HEK293 (cell line): ENCODE data around the gene LRCH4.
A peak's percentile ranks its signal among the peaks of the same experiment; 100 is the strongest.

Experiments
- ATF2 ChIP-seq: fragments of 450-650 bp; formaldehyde crosslinking; IDR thresholded peaks from 2 replicates; pipeline ENCODE4 v1.5.1; 2016; ENCODE audit warnings: missing biosample characterization, missing genetic modification characterization, low read depth
- BCL11B ChIP-seq: fragments of 450-650 bp; formaldehyde crosslinking; IDR thresholded peaks from 2 replicates; pipeline ENCODE4 v1.5.1; 2016; ENCODE audit warnings: low read depth, missing biosample characterization, missing genetic modification characterization
- CTCF ChIP-seq: fragments of 450-650 bp; formaldehyde crosslinking; IDR thresholded peaks from 2 replicates; pipeline ENCODE4 v1.5.1; 2016; ENCODE audit warnings: missing biosample characterization, missing genetic modification characterization
- MZF1 ChIP-seq: fragments of 450-650 bp; formaldehyde crosslinking; IDR thresholded peaks from 2 replicates; pipeline ENCODE4 v1.5.1; 2017; ENCODE audit warnings: missing biosample characterization, missing genetic modification characterization, borderline replicate concordance
- PBX3 ChIP-seq: sonication (generic); formaldehyde crosslinking; IDR thresholded peaks from 2 replicates; pipeline ENCODE4 v1.8.1; 2022; ENCODE audit warnings: mild to moderate bottlenecking, moderate library complexity, missing genetic modification reagents
- SALL2 ChIP-seq: fragments of 450-650 bp; formaldehyde crosslinking; IDR thresholded peaks from 2 replicates; pipeline ENCODE4 v1.5.0; 2017; ENCODE audit warnings: missing biosample characterization, mild to moderate bottlenecking, missing genetic modification characterization, borderline replicate concordance
- SP7 ChIP-seq: fragments of 450-650 bp; formaldehyde crosslinking; IDR thresholded peaks from 2 replicates; pipeline ENCODE4 v1.5.1; 2016; ENCODE audit warnings: missing biosample characterization, missing genetic modification characterization
- TCF7L2 ChIP-seq: IDR thresholded peaks from 2 replicates; pipeline ENCODE4 v1.6.1; 2011; ENCODE audit warnings: low read depth, mild to moderate bottlenecking, inconsistent platforms, low read length, moderate library complexity, borderline replicate concordance
- WT1 ChIP-seq: fragments of 450-650 bp; formaldehyde crosslinking; IDR thresholded peaks from 2 replicates; pipeline ENCODE4 v1.5.1; 2016; ENCODE audit warnings: missing biosample characterization, missing genetic modification characterization
- ZBTB1 ChIP-seq: fragments of 450-650 bp; formaldehyde crosslinking; IDR thresholded peaks from 2 replicates; pipeline ENCODE4 v1.5.1; 2016; ENCODE audit warnings: missing biosample characterization, missing genetic modification characterization
- ZBTB17 ChIP-seq: fragments of 450-650 bp; formaldehyde crosslinking; IDR thresholded peaks from 2 replicates; pipeline ENCODE4 v1.5.1; 2016; ENCODE audit warnings: missing biosample characterization, missing genetic modification characterization
- ZBTB20 ChIP-seq: fragments of 450-650 bp; formaldehyde crosslinking; IDR thresholded peaks from 2 replicates; pipeline ENCODE4 v1.5.1; 2016; ENCODE audit warnings: missing biosample characterization, missing genetic modification characterization
- ZIC2 ChIP-seq: fragments of 450-650 bp; formaldehyde crosslinking; IDR thresholded peaks from 2 replicates; pipeline ENCODE4 v1.5.1; 2016; ENCODE audit warnings: missing biosample characterization, missing genetic modification characterization
- ZNF10 ChIP-seq: fragments of 450-650 bp; formaldehyde crosslinking; IDR thresholded peaks from 2 replicates; pipeline ENCODE4 v1.5.1; 2017; ENCODE audit warnings: missing biosample characterization, missing genetic modification characterization
- ZNF146 ChIP-seq: fragments of 450-650 bp; formaldehyde crosslinking; IDR thresholded peaks from 2 replicates; pipeline ENCODE4 v1.5.1; 2016; ENCODE audit warnings: missing biosample characterization, missing genetic modification characterization
- ZNF175 ChIP-seq: fragments of 450-650 bp; formaldehyde crosslinking; IDR thresholded peaks from 2 replicates; pipeline ENCODE4 v1.5.1; 2016; ENCODE audit warnings: missing biosample characterization, missing genetic modification characterization
- ZNF184 ChIP-seq: fragments of 450-650 bp; IDR thresholded peaks from 2 replicates; pipeline ENCODE4 v1.5.1; 2018; ENCODE audit warnings: missing biosample characterization, mild to moderate bottlenecking, missing genetic modification characterization
- ZNF2 ChIP-seq: fragments of 450-650 bp; formaldehyde crosslinking; IDR thresholded peaks from 2 replicates; pipeline ENCODE4 v1.5.1; 2016; ENCODE audit warnings: missing biosample characterization, missing genetic modification characterization
- ZNF202 ChIP-seq: fragments of 450-650 bp; formaldehyde crosslinking; IDR thresholded peaks from 2 replicates; pipeline ENCODE4 v1.5.1; 2016; ENCODE audit warnings: missing biosample characterization, missing genetic modification characterization, borderline replicate concordance
- ZNF311 ChIP-seq: fragments of 450-650 bp; formaldehyde crosslinking; IDR thresholded peaks from 2 replicates; pipeline ENCODE4 v1.5.1; 2017; ENCODE audit warnings: missing biosample characterization, missing genetic modification characterization, borderline replicate concordance
- ZNF449 ChIP-seq: fragments of 450-650 bp; formaldehyde crosslinking; IDR thresholded peaks from 2 replicates; pipeline ENCODE4 v1.5.1; 2017; ENCODE audit warnings: missing biosample characterization, mild to moderate bottlenecking, missing genetic modification characterization, moderate library complexity
- ZNF48 ChIP-seq: fragments of 450-650 bp; formaldehyde crosslinking; IDR thresholded peaks from 2 replicates; pipeline ENCODE4 v1.5.1; 2016; ENCODE audit warnings: missing biosample characterization, missing genetic modification characterization
- ZNF518A ChIP-seq: fragments of 450-650 bp; formaldehyde crosslinking; conservative IDR thresholded peaks from 2 replicates; pipeline ENCODE4 v1.5.1; 2016; ENCODE audit warnings: low read depth, missing biosample characterization, missing genetic modification characterization
- ZNF544 ChIP-seq: fragments of 450-650 bp; formaldehyde crosslinking; IDR thresholded peaks from 2 replicates; pipeline ENCODE4 v1.5.0; 2017; ENCODE audit warnings: missing biosample characterization, missing genetic modification characterization
- ZNF580 ChIP-seq: fragments of 450-650 bp; formaldehyde crosslinking; IDR thresholded peaks from 2 replicates; pipeline ENCODE4 v1.5.1; 2016; ENCODE audit warnings: missing biosample characterization, missing genetic modification characterization
- ZNF670 ChIP-seq: fragments of 450-650 bp; formaldehyde crosslinking; IDR thresholded peaks from 2 replicates; pipeline ENCODE4 v1.5.1; 2016; ENCODE audit warnings: missing biosample characterization, missing genetic modification characterization, low read depth
- ZNF791 ChIP-seq: fragments of 450-650 bp; formaldehyde crosslinking; IDR thresholded peaks from 2 replicates; pipeline ENCODE4 v1.5.1; 2016; ENCODE audit warnings: missing biosample characterization, missing genetic modification characterization
- ZXDB ChIP-seq: fragments of 450-650 bp; formaldehyde crosslinking; IDR thresholded peaks from 2 replicates; pipeline ENCODE4 v1.5.1; 2016; ENCODE audit warnings: missing biosample characterization, missing genetic modification characterization

LRCH4 gene

GRCh38 chr7:100538654-100539435 is 47.1 kb downstream of the LRCH4 start, which contains the start of gene AGFG2 (continued):
- TF ChIP-seq WT1 (tag by site-specific recombination), result peak; percentile 78
- TF ChIP-seq TCF7L2, result peak; percentile 93; the same call in 1 of the 2 replicates
- TF ChIP-seq CTCF (tag by site-specific recombination), result 0 out of 2 replicates have a peak, but pooled peaks have one; percentile 16
- no peak for TF ChIP-seq ZNF518A
- no peak for TF ChIP-seq ZNF544 (tag by site-specific recombination)
- TF ChIP-seq ZBTB17 (tag by site-specific recombination), result peak; percentile 94
- peak; percentile 73 for TF ChIP-seq SP7 (tag by site-specific recombination)
- no peak for TF ChIP-seq SALL2 (tag by site-specific recombination)
- TF ChIP-seq ZNF670, result no peak
- peak; percentile 75 for TF ChIP-seq ZNF2 (tag by site-specific recombination)
- TF ChIP-seq ZNF202, result no peak
- TF ChIP-seq ZBTB1, result 0 out of 2 replicates have a peak, but pooled peaks have one; percentile 83
- peak; percentile 55 for TF ChIP-seq ZXDB (tag by site-specific recombination)
- TF ChIP-seq ZNF146 (tag by site-specific recombination), result peak; percentile 4; the same call in 1 of the 2 replicates
- TF ChIP-seq ZNF10 (tag by site-specific recombination), result peak; percentile 25; the same call in 1 of the 2 replicates
- peak; percentile 76; the same call in 1 of the 2 replicates for TF ChIP-seq ZBTB20
- TF ChIP-seq PBX3, result no peak
- TF ChIP-seq ZNF580 (tag by site-specific recombination), result no peak
- no peak for TF ChIP-seq ZNF791 (tag by site-specific recombination)
- TF ChIP-seq BCL11B (tag by site-specific recombination), result no peak
- peak; percentile 66 for TF ChIP-seq ATF2
- no peak for TF ChIP-seq ZNF48
- TF ChIP-seq MZF1 (tag by site-specific recombination), result no peak
- no peak; the same call in 1 of the 2 replicates for TF ChIP-seq ZIC2
- no peak for TF ChIP-seq ZNF311
- no peak for TF ChIP-seq ZNF184 (tag by site-specific recombination)
- TF ChIP-seq ZNF449 (tag by site-specific recombination), result no peak
- TF ChIP-seq ZNF175, result no peak
